Measurements from ENCODE around the gene ACSS2. TPM values are rescaled to one million over a fixed set of nuclear protein-coding genes. Genes with fewer than 3 reads are reported as not detected.

ACSS2 gene
- total RNA-seq, 1 donor from 2014 or later, result 46.2 TPM

DNA sequence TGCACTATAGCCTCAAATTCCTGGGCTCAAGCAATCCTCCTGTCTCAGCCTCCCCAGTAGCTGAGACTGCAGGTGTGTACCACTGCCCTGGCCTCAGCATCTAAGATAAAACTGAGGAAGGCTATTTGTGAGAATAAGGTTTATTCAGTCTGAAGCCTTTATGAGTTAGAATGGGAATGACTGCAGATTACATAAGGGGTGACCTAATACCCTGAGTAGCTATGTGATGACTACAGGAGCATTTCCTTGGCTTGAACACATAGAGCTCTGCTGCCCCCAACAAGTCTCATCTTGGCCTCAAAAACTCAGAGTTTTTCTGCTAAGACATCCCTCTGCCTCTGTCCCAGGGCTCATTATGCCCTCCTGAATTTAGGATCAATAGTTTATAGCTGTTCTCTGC lies 71.6 kb downstream of the ACSS2 start:
- peak in 1 of 2 donors; percentile 79 for DNase-seq (ENCODE audit: low read depth in 2 of 2)

DNA sequence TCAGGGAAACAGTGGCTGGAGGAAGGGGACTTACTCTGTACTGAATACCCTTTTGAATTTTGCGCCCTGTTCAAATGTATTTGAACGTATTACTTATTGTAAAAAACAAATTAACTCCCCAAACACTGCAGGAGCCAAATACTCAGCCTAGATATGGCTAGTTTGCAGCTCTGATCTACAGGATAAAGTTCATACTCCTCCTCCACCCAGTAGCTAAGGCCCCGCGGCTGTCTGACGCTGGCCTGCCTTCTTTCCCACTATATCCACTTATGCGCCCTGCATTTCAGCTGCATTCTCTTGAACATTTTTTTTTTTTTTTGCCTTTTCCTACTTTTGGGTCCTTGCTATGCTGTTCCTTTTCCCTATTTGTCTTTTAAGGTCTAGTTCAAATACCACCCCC lies 72.7 kb downstream of the ACSS2 start:
- no peak for DNase-seq (ENCODE audit: low read depth in 2 of 2)

DNA sequence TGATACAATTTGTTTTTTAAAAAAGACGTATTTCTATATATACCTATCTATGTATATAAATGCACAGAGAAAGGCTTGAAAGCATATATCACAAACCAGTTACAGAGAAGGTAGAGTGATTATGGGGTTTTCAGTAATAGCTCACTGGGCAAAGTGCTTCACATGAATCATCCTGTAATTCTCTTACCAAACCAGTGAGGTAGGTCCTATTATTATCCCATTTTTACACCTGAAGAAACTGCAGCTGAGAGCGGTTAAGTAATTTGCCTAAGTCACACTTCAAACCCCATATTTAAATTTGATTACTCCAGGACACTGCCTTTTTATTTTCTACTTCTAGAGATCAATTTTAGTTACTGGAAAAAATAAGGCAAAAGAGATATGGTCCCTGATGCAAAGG lies 74.8 kb downstream of the ACSS2 start:
- no peak for DNase-seq (ENCODE audit: low read depth in 2 of 2)

DNA sequence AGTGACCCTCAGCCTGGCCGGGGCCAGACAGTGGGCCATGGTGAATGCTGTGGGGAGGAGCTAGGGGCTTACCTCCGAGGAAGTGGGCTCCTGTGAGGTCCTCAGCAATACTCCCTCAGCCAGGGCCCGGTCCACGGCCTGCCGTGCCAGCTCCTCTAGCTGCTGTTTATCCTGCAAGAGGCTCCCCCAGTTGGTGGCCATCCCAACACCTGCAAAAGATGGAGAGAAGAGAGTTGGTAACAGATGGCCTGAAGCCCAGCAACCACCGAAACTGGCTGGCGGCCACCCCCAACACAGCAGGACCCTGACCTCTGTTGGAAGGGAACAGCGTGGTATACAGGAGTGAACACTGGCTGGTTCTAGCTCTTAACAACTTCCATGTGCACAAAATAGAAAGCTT lies 75.2 kb downstream of the ACSS2 start:
- peak in 1 of 2 donors; percentile 79 for DNase-seq (ENCODE audit: low read depth in 2 of 2)

DNA sequence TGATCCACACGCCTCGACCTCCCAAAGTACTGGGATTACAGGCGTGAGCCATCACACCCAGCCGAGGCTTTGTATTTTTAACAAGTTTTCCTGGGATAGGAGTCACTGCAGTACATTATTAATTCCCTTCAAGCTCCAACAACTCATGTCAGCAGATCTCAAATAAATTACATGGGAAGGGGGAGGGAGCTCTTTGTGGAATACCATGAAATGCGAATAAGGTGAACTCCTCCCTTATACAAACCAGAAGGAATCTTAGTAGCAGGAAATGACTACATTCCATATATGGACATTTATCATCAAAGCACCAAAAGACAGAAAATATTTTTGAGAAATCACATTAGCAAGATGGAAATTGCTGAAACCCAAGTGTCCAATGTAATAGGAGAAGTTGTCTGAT lies 76.3 kb downstream of the ACSS2 start:
- peak in 1 of 2 donors; percentile 15 for DNase-seq (ENCODE audit: low read depth in 2 of 2)

DNA sequence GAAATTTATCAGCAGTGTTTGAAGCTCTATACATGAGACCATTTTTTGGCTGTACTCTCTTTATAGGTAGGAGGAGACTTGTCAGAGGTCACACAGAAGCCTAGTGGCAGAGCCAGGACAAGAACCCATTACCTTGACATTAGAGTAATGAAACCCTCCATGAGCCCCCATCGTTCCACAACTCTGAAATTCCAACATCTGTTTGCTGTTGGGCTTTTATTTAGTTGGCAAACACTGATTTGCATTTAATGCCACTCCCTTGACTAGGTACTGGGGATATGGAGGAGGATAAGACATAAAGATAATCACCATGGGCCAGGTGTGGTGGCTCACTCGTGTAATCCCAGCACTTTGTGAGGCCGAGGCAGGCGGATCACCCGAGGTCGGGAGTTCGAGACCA lies 77.5 kb downstream of the ACSS2 start:
- no peak for DNase-seq (ENCODE audit: low read depth in 2 of 2)

DNA sequence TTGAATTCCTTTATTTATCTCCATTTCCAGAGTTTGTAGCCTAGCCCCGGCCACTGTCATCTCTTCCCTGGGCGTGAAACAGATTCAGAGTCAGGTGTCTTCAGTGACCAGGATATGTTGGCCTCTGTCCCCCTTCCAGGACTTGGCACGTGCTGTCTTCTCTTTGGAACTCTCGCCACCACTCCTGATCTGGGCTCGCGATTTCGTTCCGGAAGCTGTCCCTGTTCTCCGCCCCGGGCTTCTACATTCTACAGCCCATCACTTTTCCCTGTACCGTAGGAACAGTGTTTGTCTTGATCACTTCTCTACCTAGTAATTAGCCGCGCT lies 78.5 kb downstream of the ACSS2 start:
- peak; percentile 43 to 56 for DNase-seq (ENCODE audit: low read depth in 2 of 2)

DNA sequence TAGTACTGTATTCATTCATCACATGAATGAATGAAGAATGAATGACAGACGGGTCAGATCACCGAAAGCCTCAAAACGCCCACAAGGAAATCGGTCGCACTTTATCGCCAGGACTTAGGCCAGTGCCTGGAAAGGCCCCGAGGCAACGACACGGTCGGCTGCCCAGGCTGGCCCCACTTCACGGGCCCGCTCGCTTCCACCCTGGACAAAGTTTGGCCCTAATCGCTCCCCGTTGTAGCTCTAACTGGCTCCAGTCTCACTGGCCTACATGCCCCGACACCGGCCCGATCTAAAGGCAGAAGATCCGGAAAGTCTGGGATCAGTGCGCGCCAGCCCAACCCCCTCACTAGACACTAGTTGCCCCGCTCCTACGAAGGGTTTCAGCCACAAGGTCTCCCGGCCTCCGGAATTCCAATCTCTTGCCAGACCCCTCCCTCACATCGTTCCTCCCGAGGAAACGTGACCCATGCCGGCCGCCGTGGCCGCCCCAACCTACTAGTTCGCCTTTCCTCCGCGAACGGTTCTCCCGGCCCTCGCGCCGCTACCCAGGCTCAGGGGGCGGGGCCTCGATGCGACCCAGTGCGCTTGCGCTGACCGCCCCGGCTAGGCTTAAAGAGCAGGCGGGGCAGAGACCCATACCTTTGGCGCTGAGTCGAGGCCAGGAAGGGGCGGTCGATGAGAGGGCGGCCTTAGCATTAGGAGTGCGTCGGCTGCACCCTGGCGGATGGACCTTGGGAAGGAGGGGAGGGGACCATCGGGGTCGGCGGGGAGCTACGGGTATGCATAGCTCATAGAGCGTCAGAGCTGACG lies 79.0 kb downstream of the ACSS2 start, which contains the start of the genes GSS and MYH7B:
GSS (minus strand) TSS at position 576 of the 810 bp plus-strand sequence. CDS start 3,954 bp downstream, outside the sequence.
MYH7B (plus strand) TSS at position 638 of the 810 bp plus-strand sequence. CDS start 22,138 bp downstream, outside the sequence.
- peak; percentile 96 to 97 for DNase-seq (ENCODE audit: low read depth in 2 of 2)

DNA sequence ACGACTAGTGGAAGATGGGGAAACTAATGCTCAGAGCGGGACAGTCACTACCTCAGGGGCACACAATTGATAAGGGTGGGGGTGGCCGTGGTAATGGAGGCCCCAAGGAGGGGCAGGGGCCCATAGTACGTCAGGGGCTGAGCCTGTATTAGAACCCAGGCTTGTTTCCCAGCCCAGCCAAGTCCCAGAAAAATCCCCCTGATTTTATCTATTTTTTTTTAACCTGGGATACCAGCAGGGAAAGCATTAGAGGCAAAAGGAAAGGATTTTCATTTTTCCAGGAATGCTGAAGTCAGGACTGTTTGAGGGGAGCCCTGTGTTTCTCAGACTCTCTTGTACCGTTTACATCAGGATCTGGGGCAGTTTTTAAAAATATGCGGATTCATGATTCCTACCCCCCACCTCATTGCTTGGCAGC lies 79.6 kb downstream of the ACSS2 start:
- no peak for DNase-seq (ENCODE audit: low read depth in 2 of 2)

DNA sequence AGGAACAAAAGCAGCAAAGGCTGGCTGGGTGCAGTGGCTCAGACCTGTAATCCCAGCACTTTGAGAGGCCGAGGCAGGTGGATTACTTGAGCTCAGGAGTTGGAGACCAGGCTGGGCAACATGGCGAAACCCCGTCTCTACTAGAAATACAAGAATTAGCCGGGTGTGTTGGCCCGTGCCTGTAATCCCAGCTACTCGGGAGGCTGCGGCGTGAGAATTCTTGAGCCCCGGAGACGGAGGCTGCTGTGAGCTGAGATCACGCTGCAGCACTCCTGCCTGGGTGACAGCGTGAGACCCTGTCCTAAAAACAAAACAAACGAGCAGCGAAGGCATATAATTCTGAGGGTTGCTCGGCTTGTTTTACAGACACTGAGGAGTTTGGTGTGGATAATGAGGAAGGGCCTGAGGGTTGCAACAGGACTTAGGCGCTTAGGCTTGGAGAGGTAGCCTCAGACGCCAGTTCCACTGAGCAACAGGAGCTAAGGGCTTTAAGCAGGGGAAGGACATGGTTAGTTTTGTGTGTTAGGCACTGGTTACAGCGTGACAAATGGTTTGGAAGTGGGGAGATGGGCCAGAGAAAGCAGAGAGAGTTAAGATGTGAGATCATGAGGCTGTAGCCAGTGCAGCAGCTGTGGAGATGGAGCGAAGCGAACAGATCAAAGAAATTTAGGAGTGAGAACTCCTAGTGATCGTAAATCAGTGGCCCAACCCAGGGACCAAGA lies 80.5 kb downstream of the ACSS2 start:
- DNase-seq (ENCODE audit: low read depth in 2 of 2), result no peak

DNA sequence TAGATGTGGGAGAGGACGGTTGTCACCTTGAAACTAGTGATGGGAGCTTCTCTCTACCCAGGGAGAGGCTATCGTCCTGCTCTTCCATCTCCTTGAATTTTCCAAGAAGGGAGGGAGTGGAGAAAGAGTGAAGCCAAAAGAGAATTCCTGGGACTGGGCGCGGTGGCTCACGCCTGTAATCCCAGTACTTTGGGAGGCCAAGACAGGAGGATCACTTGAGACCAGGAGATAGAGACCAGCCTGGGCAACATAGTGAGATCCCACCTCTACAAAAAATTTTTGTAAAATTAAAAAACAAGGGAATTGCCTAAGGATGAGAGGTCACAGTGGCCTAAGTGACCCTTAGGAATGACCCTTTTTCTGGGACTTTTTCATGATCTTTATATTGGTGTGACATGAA lies 88.1 kb downstream of the ACSS2 start:
- DNase-seq (ENCODE audit: low read depth in 2 of 2), result no peak

DNA sequence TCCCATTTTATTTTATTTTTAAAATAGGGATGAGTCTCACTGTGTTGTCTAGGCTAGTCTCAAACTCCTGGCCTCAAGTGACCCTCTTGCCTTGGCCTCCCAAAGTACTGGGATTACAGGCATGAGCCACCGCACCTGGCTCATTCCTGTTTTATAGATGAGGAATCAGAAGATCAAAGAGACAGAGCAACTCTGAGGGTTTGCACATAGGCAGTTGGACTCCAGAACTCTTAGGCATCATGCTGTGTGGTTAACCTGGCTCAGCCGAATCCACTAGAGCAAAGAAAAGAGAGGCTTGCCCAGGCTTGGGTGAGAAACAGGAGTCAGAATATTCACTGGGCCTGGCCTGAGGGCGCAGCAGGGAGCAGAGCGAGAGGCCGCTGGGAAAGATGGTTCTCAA lies 88.6 kb downstream of the ACSS2 start:
- no peak for DNase-seq (ENCODE audit: low read depth in 2 of 2)

DNA sequence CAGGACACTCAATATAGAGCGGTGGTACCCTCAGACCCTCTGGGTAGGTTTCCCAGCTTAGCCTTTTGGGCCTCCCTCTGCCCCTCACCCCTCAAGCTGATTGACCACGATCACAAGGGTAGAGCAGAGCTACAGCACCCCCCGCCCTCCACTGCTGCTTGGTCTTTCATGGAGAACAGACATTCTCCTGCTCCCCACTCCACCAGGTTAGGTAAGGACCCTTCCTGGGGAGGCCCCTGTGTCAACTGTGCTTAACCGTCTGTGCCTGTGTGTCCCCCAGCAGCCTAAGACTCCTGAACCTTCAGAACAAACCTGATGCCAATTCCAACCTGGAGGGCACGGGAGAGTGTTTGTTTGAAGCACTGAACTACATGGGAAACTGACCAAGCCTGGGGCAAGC lies 91.0 kb downstream of the ACSS2 start:
- no peak for DNase-seq (ENCODE audit: low read depth in 2 of 2)

DNA sequence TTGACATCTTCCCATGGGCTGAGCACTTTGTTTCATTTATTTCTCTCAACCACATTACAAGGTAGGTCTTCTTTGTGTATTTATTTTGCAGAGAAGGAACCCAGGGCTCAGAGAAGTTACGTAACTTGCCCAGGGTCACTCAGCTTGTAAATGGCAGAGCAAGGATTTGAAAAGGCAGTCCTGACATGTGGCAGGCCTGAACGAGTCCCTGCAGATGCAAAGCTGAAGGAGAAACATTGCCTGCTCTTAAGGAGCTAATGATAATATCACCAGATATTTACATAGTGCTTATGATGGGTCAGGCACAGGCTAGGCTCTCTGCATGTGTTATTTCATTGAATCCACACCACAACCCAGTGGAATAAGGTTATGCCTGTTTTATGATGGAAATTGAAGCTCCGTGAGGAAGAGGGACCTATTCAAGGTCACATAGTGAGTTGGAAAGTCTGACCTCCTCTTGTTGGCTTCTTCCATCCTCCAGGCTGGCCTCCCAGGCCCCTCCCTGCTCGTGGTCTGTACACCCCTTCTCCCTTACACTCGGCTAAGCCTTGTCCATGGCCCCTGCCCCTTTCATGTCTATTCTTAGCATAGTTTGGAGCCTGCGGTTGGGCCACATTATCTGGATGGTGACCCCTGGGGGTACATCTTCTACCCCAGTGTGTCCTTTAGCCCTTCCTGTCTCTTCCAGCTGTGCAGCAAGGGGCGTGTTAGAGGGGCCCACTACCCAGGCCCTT lies 91.8 kb downstream of the ACSS2 start:
- no peak for DNase-seq (ENCODE audit: low read depth in 2 of 2)

DNA sequence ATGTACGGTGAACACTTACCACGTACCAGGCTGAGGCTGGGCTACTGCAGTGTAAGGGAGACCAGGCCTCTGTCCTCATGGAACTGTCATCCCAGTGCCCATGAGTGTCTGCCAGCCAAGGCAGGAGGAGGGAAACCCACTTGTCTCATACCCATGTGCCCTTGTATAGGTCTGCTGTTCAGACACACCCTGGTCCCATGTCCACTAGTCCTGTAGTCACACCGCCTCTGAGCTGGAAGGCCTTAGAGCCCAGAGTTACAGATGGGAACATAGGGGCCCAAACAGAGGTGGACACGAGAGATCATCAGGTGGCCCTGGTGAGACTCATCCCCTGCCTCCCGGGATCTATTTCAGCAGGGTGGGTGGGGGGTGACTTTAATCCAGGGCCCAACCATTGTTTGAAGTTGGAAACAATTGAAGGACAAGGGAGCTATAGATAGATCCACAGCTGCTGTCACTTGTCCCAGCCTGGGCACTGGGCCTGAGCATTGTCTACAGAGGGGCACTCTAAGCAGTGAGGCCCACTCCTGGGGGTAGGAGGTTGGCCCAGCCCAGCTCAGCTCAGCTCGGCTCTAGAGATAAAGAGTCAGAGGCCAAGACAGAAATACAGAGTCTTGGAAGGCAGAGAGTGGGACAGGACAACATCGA lies 93.9 kb downstream of the ACSS2 start:
- DNase-seq (ENCODE audit: low read depth in 2 of 2), result no peak

DNA sequence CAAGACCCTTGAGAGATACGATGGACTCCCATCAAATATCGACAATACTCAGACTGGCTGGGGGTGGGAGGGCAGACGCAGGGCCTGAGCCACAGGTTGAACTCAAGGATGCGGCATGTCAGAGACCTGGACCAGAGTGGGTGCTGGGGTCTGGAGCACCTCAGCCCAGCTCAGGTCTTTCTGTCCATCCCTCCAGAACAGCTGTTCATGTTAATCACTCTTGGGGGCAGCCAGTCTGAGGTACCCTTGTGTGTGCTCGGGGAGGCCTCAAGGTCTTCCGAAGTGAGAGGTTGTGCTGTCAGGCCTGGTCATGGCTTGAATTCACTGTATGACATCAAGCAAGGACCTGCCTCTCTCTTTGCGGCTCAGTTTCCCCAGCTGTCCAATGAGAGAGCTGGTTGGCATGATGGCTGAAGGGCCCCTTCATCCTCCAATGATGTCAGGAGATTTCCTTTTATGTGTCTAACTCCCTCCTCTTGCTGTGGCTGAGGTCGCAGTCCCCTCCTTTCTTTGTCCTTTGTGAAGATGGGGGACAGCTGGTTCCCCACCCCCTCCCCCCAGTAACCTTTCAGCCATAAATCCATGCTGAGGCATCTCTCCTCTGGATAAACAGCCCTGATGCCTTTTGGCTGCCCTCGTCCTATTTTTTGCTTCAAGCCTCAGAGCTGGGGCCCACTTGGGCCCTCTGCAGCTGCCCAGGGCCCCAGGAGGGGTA lies 94.6 kb downstream of the ACSS2 start:
- DNase-seq (ENCODE audit: low read depth in 2 of 2), result no peak

DNA sequence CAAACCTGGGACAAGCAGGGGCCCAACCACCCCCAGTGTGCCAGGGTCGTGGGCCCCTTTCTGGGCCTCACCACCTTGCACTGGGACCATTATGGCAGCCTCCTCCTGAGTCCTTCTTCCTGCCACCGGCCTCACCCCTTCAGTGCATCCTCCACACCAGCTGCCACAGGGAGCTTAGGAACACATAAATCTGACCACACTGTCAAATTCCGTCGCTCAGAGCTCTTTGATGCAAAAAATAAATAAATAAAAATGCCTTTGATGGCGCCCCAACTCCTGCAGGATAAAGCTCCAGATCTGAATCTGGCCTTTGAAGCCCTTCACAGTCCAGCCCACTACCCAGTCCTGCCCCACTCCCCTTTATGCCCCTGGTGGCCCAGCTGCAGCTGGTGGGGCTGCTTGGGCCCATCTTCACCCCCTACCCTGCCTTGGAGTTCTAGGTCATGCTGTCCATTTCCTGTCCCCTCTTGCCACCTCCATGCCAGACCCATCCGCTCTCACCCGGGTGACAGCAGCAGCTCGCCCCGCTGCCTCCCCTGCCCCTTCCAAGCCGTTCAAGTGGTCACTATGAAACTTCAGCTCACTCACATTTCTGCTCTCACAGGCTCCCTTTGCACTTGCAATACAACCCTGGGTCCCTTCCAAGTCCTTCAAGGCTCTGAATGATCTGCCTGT lies 95.3 kb downstream of the ACSS2 start:
- no peak for DNase-seq (ENCODE audit: low read depth in 2 of 2)

DNA sequence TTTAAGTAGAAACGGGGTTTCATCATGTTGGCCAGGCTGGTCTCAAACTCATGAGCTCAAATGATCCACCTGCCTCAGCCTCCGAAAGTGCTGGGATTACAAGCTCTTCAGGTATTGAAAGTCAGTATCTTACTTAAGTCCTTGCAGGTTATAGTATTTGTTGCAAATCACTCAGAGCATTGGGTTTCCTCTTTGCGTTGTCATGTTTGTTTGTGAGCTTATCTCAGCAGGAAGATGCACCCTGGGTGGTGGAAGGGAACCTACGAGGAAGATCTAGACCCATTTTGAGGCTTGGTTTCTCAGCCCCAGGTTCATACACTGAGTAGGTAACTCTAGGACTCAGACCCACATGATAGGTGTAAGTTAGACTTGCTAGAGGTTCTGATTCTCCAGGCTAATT lies 97.8 kb downstream of the ACSS2 start:
- no peak for DNase-seq (ENCODE audit: low read depth in 2 of 2)

DNA sequence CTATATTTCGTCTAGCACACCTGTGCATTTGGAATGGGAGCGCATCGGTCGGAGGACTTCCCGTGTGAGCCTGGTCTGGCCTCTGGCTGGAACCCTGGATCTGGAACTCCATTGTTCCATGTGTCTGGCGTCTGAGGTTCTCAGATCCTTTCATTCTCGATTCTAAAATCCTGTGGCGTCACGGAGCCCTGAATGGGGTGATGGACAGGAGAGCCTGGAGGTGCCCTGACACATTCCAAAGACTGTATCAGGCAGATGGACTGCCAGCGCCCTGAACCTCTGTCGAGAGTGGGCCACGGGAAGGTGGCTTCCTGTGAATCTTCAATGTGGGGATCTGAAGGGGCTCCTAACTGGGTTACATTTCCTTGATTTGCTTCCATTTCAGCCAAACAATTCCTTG lies 99.9 kb downstream of the ACSS2 start:
- no peak for DNase-seq (ENCODE audit: low read depth in 2 of 2)

Data from lung microvascular endothelial cell (primary cell).